ENCODE results near the gene ARL3.
A peak's percentile ranks its signal among the peaks of the same experiment; 100 is the strongest.

ARL3 gene

GRCh38 chr10:102646610-102647442 lies 67.4 kb downstream of the ARL3 start:
- Histone ChIP-seq H3K4me1 (ENCODE audit: insufficient read depth, low read length) (peaks cover 56% of the 10 kb centered on the region), H3K27ac (ENCODE audit: low read depth, low read length) (peak overlapping the region; percentile 96)

GRCh38 chr10:102645741-102646609 lies 68.2 kb downstream of the ARL3 start:
- Histone ChIP-seq H3K4me1 (ENCODE audit: insufficient read depth, low read length) (peaks cover 48% of the 10 kb centered on the region), H3K27ac (ENCODE audit: low read depth, low read length) (peak overlapping the region; percentile 96), H3K9ac (ENCODE audit: low read length) (peak overlapping the region; percentile 94), H3K27me3 (ENCODE audit: control insufficient read depth in 1 of 2, insufficient read depth in 2 of 2, low read length in 2 of 2) (no peaks in the 10 kb centered on the region), H3K9me3 (ENCODE audit: low read length) (no peaks in the 10 kb centered on the region), H3K4me3 (ENCODE audit: low read depth in 1 of 2, low read length in 2 of 2) (peak overlapping the region; percentile 53 to 99), H3K36me3 (ENCODE audit: insufficient read depth, low read length) (peaks cover 18% of the 10 kb centered on the region)

More at GRCh38 chr10:102646610-102647442, 67.4 kb downstream of the ARL3 start:
- H3K4me3 ChIP-seq (ENCODE audit: low read depth in 1 of 2, low read length in 2 of 2): peak overlapping the region; percentile 53 to 99
- peaks cover 27% of the 10 kb centered on the region for H3K36me3 ChIP-seq (ENCODE audit: insufficient read depth, low read length)
- no peaks in the 10 kb centered on the region for H3K27me3 ChIP-seq (ENCODE audit: control insufficient read depth in 1 of 2, insufficient read depth in 2 of 2, low read length in 2 of 2)
- H3K9ac ChIP-seq (ENCODE audit: low read length): peak overlapping the region; percentile 94
- no peaks in the 10 kb centered on the region for H3K9me3 ChIP-seq (ENCODE audit: low read length)

- peak overlapping the region; percentile 53 to 99 for H3K4me3 ChIP-seq (ENCODE audit: low read depth in 1 of 2, low read length in 2 of 2)
- no peaks in the 10 kb centered on the region for H3K9me3 ChIP-seq (ENCODE audit: low read length)
- no peaks in the 10 kb centered on the region for H3K27me3 ChIP-seq (ENCODE audit: control insufficient read depth in 1 of 2, insufficient read depth in 2 of 2, low read length in 2 of 2)
- H3K27ac ChIP-seq (ENCODE audit: low read depth, low read length): peak overlapping the region; percentile 96
- peaks cover 18% of the 10 kb centered on the region for H3K36me3 ChIP-seq (ENCODE audit: insufficient read depth, low read length)
- peaks cover 43% of the 10 kb centered on the region for H3K4me1 ChIP-seq (ENCODE audit: insufficient read depth, low read length)
- peak overlapping the region; percentile 94 for H3K9ac ChIP-seq (ENCODE audit: low read length)
Measured at GRCh38 chr10:102645388-102645740, 68.8 kb downstream of the ARL3 start.

DNA sequence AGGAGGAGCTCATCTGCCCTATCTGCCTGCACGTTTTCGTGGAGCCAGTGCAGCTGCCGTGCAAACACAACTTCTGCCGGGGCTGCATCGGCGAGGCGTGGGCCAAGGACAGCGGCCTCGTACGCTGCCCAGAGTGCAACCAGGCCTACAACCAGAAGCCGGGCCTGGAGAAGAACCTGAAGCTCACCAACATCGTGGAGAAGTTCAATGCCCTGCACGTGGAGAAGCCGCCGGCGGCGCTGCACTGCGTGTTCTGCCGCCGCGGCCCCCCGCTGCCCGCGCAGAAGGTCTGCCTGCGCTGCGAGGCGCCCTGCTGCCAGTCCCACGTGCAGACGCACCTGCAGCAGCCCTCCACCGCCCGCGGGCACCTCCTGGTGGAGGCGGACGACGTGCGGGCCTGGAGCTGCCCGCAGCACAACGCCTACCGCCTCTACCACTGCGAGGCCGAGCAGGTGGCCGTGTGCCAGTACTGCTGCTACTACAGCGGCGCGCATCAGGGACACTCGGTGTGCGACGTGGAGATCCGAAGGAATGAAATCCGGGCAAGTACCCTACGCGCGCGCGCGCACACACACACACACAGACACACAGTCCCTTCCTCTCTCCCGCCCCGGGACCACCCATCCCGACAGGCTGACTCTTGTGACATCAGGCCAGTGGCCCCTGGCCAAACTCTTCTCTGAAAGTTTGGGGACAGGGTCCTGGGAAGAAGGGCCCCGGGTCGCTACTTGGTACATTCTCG lies 69.4 kb downstream of the ARL3 start:
- Histone ChIP-seq H3K4me1 (ENCODE audit: insufficient read depth, low read length) (peaks cover 37% of the 10 kb centered on the region), H3K36me3 (ENCODE audit: insufficient read depth, low read length) (peaks cover 18% of the 10 kb centered on the region)

GRCh38 chr10:102644066-102644645 lies 70.0 kb downstream of the ARL3 start, which contains the start of gene TRIM8:
Gene TRIM8 (plus strand): TSS chr10:102644479. CDS start chr10:102644618, 139 bp downstream.
- Histone ChIP-seq H3K27ac (ENCODE audit: low read depth, low read length) (peak within 1 kb of the TSS; percentile 99), H3K9me3 (ENCODE audit: low read length) (no peaks in the 10 kb centered on the region), H3K4me3 (ENCODE audit: low read depth in 1 of 2, low read length in 2 of 2) (peak within 1 kb of the TSS; percentile 53 to 99), H3K4me1 (ENCODE audit: insufficient read depth, low read length) (peaks cover 31% of the 10 kb centered on the region), H3K9ac (ENCODE audit: low read length) (peak within 1 kb of the TSS; percentile 94), H3K36me3 (ENCODE audit: insufficient read depth, low read length) (peaks cover 18% of the 10 kb centered on the region), H3K27me3 (ENCODE audit: control insufficient read depth in 1 of 2, insufficient read depth in 2 of 2, low read length in 2 of 2) (no peaks in the 10 kb centered on the region)

More for the DNA sequence above, 69.4 kb downstream of the ARL3 start:
- peak overlapping the region; percentile 53 to 99 for H3K4me3 ChIP-seq (ENCODE audit: low read depth in 1 of 2, low read length in 2 of 2)
- no peaks in the 10 kb centered on the region for H3K9me3 ChIP-seq (ENCODE audit: low read length)
- H3K27ac ChIP-seq (ENCODE audit: low read depth, low read length): peak overlapping the region; percentile 96
- H3K9ac ChIP-seq (ENCODE audit: low read length): peak overlapping the region; percentile 94
- H3K27me3 ChIP-seq (ENCODE audit: control insufficient read depth in 1 of 2, insufficient read depth in 2 of 2, low read length in 2 of 2): no peaks in the 10 kb centered on the region

DNA sequence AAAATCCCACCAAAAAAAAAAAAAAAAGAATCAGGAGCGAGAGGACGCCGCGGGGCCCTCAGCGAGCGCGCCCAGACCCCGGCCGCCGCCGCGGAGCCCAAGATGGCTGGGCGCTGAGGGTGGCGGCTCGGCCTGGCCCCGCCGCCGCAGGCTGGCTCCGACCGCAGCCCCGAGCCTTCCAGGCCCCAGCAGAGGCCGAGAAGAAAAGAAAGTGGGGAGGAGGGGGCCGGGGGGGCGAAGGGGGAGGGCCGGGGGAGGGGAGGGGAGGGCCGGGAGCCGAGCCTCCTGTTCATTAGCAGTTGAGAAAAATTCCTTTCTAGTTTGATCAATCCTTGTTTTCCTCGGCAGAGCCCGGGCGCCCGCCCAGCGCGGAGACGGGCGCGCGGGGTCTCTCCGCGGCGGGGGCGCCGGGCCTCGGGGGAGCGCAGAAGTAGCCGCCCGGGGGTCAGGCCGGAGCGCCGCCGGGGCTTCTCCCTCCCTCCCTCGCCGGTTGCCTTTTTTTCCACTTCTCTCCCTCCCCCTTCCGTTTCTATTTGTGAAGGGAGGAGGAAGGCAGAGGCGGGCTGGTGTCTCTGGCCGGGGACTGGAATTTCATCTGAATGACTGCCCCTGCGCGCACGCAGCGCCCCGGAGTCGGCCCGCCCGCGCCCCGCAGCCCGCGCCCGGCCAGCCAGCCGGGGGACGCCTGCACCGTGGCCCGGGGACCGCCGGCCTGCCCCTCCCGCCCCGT lies 70.7 kb downstream of the ARL3 start:
- no peaks in the 10 kb centered on the region for H3K9me3 ChIP-seq (ENCODE audit: low read length)
- H3K36me3 ChIP-seq (ENCODE audit: insufficient read depth, low read length): peaks cover 13% of the 10 kb centered on the region
- peaks cover 24% of the 10 kb centered on the region for H3K4me1 ChIP-seq (ENCODE audit: insufficient read depth, low read length)
- H3K4me3 ChIP-seq (ENCODE audit: low read depth in 1 of 2, low read length in 2 of 2): peak overlapping the region; percentile 53 to 72
- H3K27me3 ChIP-seq (ENCODE audit: control insufficient read depth in 1 of 2, insufficient read depth in 2 of 2, low read length in 2 of 2): no peaks in the 10 kb centered on the region
- H3K27ac ChIP-seq (ENCODE audit: low read depth, low read length): peak overlapping the region; percentile 99
- peak overlapping the region; percentile 78 for H3K9ac ChIP-seq (ENCODE audit: low read length)

DNA sequence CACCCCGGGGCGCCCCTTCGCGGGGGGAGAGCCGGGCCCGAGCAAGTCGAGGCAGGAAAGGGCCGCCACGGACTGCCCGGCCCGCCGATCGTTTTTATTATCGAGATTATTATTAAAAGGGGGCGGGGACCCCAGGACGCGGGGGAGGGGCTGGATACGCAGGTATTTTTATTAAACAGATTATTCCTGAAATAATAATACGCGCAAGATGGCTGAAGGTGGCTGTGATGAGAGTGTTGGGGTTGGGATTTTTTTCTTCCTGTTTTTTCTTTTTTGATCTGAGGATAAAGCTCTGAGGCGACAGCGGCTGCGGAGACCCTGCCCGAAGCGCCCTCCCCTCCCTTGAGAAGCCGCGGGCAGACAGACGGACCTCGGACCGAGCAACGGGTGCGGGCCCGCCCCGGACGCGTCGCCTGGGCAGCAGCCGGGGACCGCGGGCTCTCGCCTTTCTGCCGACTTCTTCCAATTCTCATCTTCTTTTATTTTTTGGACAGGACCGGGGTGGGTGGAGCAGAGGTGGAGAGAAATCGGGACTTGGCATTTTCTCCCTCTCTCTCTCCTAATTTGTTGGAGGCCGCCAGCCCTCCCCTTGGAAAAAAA lies 71.4 kb downstream of the ARL3 start:
- peak overlapping the region; percentile 78 for H3K9ac ChIP-seq (ENCODE audit: low read length)
- H3K4me1 ChIP-seq (ENCODE audit: insufficient read depth, low read length): peaks cover 18% of the 10 kb centered on the region
- H3K9me3 ChIP-seq (ENCODE audit: low read length): no peaks in the 10 kb centered on the region
- H3K27ac ChIP-seq (ENCODE audit: low read depth, low read length): peak overlapping the region; percentile 99
- no peaks in the 10 kb centered on the region for H3K27me3 ChIP-seq (ENCODE audit: control insufficient read depth in 1 of 2, insufficient read depth in 2 of 2, low read length in 2 of 2)
- H3K36me3 ChIP-seq (ENCODE audit: insufficient read depth, low read length): peaks cover 7% of the 10 kb centered on the region
- H3K4me3 ChIP-seq (ENCODE audit: low read depth in 1 of 2, low read length in 2 of 2): peak overlapping the region; percentile 53 to 72

GRCh38 chr10:102641880-102642735 lies 72.1 kb downstream of the ARL3 start:
- Histone ChIP-seq H3K27me3 (ENCODE audit: control insufficient read depth in 1 of 2, insufficient read depth in 2 of 2, low read length in 2 of 2) (no peaks in the 10 kb centered on the region), H3K9me3 (ENCODE audit: low read length) (no peaks in the 10 kb centered on the region), H3K27ac (ENCODE audit: low read depth, low read length) (peak overlapping the region; percentile 99)

GRCh38 chr10:102641402-102641801 lies 72.8 kb downstream of the ARL3 start:
- Histone ChIP-seq H3K9ac (ENCODE audit: low read length) (peak overlapping the region; percentile 87), H3K4me1 (ENCODE audit: insufficient read depth, low read length) (peaks cover 3% of the 10 kb centered on the region), H3K36me3 (ENCODE audit: insufficient read depth, low read length) (no peaks in the 10 kb centered on the region), H3K27ac (ENCODE audit: low read depth, low read length) (peak overlapping the region; percentile 81), H3K9me3 (ENCODE audit: low read length) (no peaks in the 10 kb centered on the region), H3K27me3 (ENCODE audit: control insufficient read depth in 1 of 2, insufficient read depth in 2 of 2, low read length in 2 of 2) (no peaks in the 10 kb centered on the region), H3K4me3 (ENCODE audit: low read depth in 1 of 2, low read length in 2 of 2) (peak overlapping the region in 1 of 2 donors; percentile 83)

More at GRCh38 chr10:102641880-102642735, 72.1 kb downstream of the ARL3 start:
- Histone ChIP-seq H3K4me3 (ENCODE audit: low read depth in 1 of 2, low read length in 2 of 2) (peak overlapping the region; percentile 53 to 83), H3K36me3 (ENCODE audit: insufficient read depth, low read length) (no peaks in the 10 kb centered on the region), H3K4me1 (ENCODE audit: insufficient read depth, low read length) (peaks cover 10% of the 10 kb centered on the region), H3K9ac (ENCODE audit: low read length) (peak overlapping the region; percentile 87)
